HG03039 (cell line): Measurements from ENCODE around the gene ZFAND6.
"Not testable (repeated sequence)": the region's sequence is repeated elsewhere in the genome, so short reads cannot be mapped to it uniquely, and the experiment has no call there.

Source experiments
- ATAC-seq: cut with Tn5 transposase; IDR thresholded peaks from one replicate; pipeline ENCODE4 v1.9.1; 2021; ENCODE audit warnings: mild to moderate bottlenecking, moderate library complexity; ENCODE audit not compliant: unreplicated experiment

Gene ZFAND6

GRCh38 chr15:80095511-80095910 is 36.0 kb downstream of the ZFAND6 start:
- ATAC-seq: no peak

- ATAC-seq: no peak
Measured at GRCh38 chr15:80095969-80096368, 36.5 kb downstream of the ZFAND6 start.

- ATAC-seq: no peak
Measured at GRCh38 chr15:80098341-80098740, 38.9 kb downstream of the ZFAND6 start.

GRCh38 chr15:80099241-80099640 is 39.8 kb downstream of the ZFAND6 start:
- ATAC-seq: no peak

GRCh38 chr15:80099662-80100061 is 40.2 kb downstream of the ZFAND6 start:
- not testable (repeated sequence) for ATAC-seq

- no peak for ATAC-seq
Measured at GRCh38 chr15:80100247-80100646, 40.8 kb downstream of the ZFAND6 start.

GRCh38 chr15:80105193-80105592 is 45.7 kb downstream of the ZFAND6 start:
- no peak for ATAC-seq

GRCh38 chr15:80105595-80105994 is 46.1 kb downstream of the ZFAND6 start:
- ATAC-seq: no peak

- ATAC-seq: no peak
Measured at GRCh38 chr15:80106051-80106450, 46.6 kb downstream of the ZFAND6 start.

- ATAC-seq: no peak
Measured at GRCh38 chr15:80107204-80107603, 47.7 kb downstream of the ZFAND6 start.

- ATAC-seq: no peak
Measured at GRCh38 chr15:80107774-80108173, 48.3 kb downstream of the ZFAND6 start.

GRCh38 chr15:80109388-80109787 is 49.9 kb downstream of the ZFAND6 start:
- no peak for ATAC-seq

- ATAC-seq: no peak
Measured at GRCh38 chr15:80110920-80111319, 51.4 kb downstream of the ZFAND6 start.

GRCh38 chr15:80114114-80114513 is 54.6 kb downstream of the ZFAND6 start:
- no peak for ATAC-seq

- ATAC-seq: no peak
Measured at GRCh38 chr15:80115021-80115420, 55.5 kb downstream of the ZFAND6 start.

GRCh38 chr15:80118956-80119355 is 59.5 kb downstream of the ZFAND6 start:
- ATAC-seq: no peak

GRCh38 chr15:80120636-80121035 is 61.2 kb downstream of the ZFAND6 start:
- no peak for ATAC-seq

GRCh38 chr15:80121546-80121945 is 62.1 kb downstream of the ZFAND6 start:
- ATAC-seq: no peak

- no peak for ATAC-seq
Measured at GRCh38 chr15:80123034-80123433, 63.6 kb downstream of the ZFAND6 start.

GRCh38 chr15:80127253-80127652 is 67.8 kb downstream of the ZFAND6 start:
- not testable (repeated sequence) for ATAC-seq

- no peak for ATAC-seq
Measured at GRCh38 chr15:80127911-80128310, 68.4 kb downstream of the ZFAND6 start.

GRCh38 chr15:80132382-80132781 is 72.9 kb downstream of the ZFAND6 start:
- ATAC-seq: no peak

- ATAC-seq: no peak
Measured at GRCh38 chr15:80136854-80137253, 77.4 kb downstream of the ZFAND6 start.

- no peak for ATAC-seq
Measured at GRCh38 chr15:80138961-80139360, 79.5 kb downstream of the ZFAND6 start.
